ENCODE data around the gene SDHAF1.

The SDHAF1 gene

GRCh38 chr19:36014012-36014924 lies 19.3 kb downstream of the SDHAF1 start, which contains the start of gene ALKBH6:
Gene ALKBH6, minus strand, starts transcription at chr19:36014213. Its CDS starts 816 bp downstream, at chr19:36013397.
- Histone ChIP-seq H4K20me1 (no peaks in the 10 kb centered on the region), H3K36me3 (peaks cover 22% of the 10 kb centered on the region; the same call in 1 of the 2 replicates), H3K9ac (peak within 1 kb of the TSS; percentile 88), H3K4me1 (peaks cover 20% of the 10 kb centered on the region), H3K27me3 (peaks cover 3% of the 10 kb centered on the region; the same call in 1 of the 2 replicates), H3K9me3 (no peaks in the 10 kb centered on the region), H3K27ac (peak within 1 kb of the TSS; percentile 76), H3K4me3 (peak within 1 kb of the TSS; percentile 82), H3K4me2 (peak within 1 kb of the TSS; percentile 99)
- no peak for TF ChIP-seq Cebpa-rat (IDR thresholded peaks at IDR 0.05)

DNA sequence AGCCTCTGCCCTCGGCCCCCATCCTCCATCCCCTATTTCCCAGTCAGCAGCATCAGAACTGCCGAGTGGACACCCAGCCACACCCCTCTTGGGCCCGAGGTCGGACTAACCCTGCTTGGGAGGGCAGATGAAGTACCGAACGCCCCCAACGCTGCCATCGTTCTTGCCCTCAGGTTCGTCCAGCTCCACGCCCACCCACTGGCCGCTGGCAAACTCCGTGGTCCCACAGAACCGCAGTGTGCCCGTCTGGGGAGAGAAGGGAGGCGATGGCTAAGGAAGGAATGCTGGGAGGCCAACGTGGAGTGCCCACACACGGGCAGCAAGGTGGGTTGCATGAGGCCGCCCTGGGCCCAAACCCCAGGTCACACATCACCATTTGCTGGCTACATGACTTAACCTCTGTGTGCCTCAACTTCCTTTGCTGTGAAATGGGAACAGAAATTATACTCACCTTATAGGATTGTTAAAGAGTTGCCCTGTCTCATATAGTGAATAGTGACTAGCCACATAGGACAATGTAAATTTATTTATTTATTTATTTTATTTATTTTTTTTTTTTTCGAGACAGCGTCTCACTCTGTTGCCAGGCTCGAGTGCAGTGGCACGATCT lies 24.2 kb downstream of the SDHAF1 start:
- H3K9ac ChIP-seq = no peak overlapping the region
- TF ChIP-seq Cebpa-rat (IDR thresholded peaks at IDR 0.05) = no peak
- H3K9me3 ChIP-seq = no peaks in the 10 kb centered on the region
- H3K4me2 ChIP-seq = no peak overlapping the region
- peaks cover 10% of the 10 kb centered on the region for H3K4me1 ChIP-seq
- no peak overlapping the region for H3K4me3 ChIP-seq
- peaks cover 56% of the 10 kb centered on the region for H3K36me3 ChIP-seq
- H4K20me1 ChIP-seq = no peaks in the 10 kb centered on the region
- H3K27me3 ChIP-seq = no peaks in the 10 kb centered on the region
- no peak overlapping the region for H3K27ac ChIP-seq

- Histone ChIP-seq H3K4me3 (no peak overlapping the region), H3K9me3 (no peaks in the 10 kb centered on the region), H3K36me3 (peaks cover 58% of the 10 kb centered on the region), H4K20me1 (no peaks in the 10 kb centered on the region), H3K9ac (no peak overlapping the region), H3K27me3 (no peaks in the 10 kb centered on the region), H3K4me1 (no peaks in the 10 kb centered on the region), H3K4me2 (no peak overlapping the region), H3K27ac (no peak overlapping the region)
- TF ChIP-seq Cebpa-rat (IDR thresholded peaks at IDR 0.05) = no peak
These were observed 28.4 kb downstream of the SDHAF1 start for GRCh38 chr19:36023432-36023831.

GRCh38 chr19:36025541-36025940 lies 30.6 kb downstream of the SDHAF1 start:
- Histone ChIP-seq H3K27me3 (no peaks in the 10 kb centered on the region), H3K36me3 (peaks cover 56% of the 10 kb centered on the region), H3K4me1 (no peaks in the 10 kb centered on the region), H3K9ac (no peak overlapping the region), H3K4me3 (no peak overlapping the region), H4K20me1 (no peaks in the 10 kb centered on the region), H3K27ac (no peak overlapping the region), H3K9me3 (no peaks in the 10 kb centered on the region), H3K4me2 (no peak overlapping the region)
- no peak for TF ChIP-seq Cebpa-rat (IDR thresholded peaks at IDR 0.05)

DNA sequence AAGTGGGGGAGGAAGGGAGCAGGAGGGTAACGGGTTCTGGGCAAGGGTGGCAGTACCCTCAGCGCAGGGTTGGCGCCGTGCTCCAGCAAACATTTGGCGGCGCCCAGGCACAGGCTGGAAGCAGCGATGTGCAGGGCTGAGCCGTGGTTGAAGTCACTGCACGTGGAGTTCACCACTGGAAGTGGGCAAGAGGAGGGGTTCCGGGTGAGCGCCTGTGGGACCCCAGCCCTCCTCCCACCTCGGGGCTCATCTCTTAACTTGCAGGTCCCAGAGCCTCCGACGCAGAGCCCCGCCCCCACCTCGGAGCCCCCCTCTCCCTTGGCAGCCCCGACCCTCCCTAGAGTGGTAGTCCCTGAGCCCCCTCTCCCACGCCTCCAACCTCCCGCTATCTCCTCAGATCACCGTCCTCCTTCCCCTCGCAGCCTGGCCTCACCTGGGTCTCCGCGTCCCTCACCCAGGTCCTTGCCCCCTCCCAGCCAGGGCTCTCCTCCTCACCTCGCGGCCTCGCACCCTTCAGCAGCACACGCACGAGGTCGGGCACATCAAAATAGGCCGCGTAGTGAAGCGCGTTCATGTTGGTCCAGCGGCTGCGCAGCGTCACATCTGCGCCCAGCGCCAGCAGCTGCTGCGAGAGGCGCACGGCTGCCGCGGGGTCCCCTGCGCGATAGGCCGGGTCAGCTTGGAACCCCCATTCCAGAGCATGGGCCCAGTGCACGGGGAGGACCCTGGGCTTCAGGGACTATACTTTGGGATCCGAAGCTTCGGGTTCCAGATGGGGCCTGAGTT lies 31.3 kb downstream of the SDHAF1 start:
- no peaks in the 10 kb centered on the region for H4K20me1 ChIP-seq
- H3K4me2 ChIP-seq = no peak overlapping the region
- H3K27me3 ChIP-seq = no peaks in the 10 kb centered on the region
- peaks cover 49% of the 10 kb centered on the region for H3K36me3 ChIP-seq
- H3K4me3 ChIP-seq = no peak overlapping the region
- no peak for TF ChIP-seq Cebpa-rat (IDR thresholded peaks at IDR 0.05)
- no peak overlapping the region for H3K27ac ChIP-seq
- no peaks in the 10 kb centered on the region for H3K9me3 ChIP-seq
- H3K9ac ChIP-seq = no peak overlapping the region
- no peaks in the 10 kb centered on the region for H3K4me1 ChIP-seq

DNA sequence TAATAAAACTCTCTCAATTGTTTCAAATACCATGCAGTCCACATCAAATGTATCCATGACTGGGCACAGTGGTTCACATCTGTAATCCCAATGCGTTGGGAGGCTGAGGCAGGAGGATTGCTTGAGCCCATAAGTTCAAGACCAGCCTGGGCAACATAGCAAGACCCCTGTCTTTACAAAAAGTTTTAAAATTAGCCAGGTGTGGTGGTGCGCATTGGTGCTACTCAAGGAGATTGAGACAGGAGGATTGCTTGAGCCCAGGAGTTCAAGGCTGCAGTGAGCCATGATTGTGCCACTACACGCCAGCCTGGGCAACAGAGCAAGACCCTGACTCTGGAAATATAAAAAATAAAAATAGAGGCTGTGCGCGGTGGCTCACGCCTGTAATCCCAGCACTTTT lies 32.7 kb downstream of the SDHAF1 start:
- no peak overlapping the region for H3K9ac ChIP-seq
- no peak overlapping the region for H3K4me3 ChIP-seq
- H3K4me1 ChIP-seq = peaks cover under 1% of the 10 kb centered on the region; the same call in 1 of the 2 replicates
- peaks cover 36% of the 10 kb centered on the region for H3K36me3 ChIP-seq
- TF ChIP-seq Cebpa-rat (IDR thresholded peaks at IDR 0.05) = no peak
- no peaks in the 10 kb centered on the region for H3K9me3 ChIP-seq
- H3K27me3 ChIP-seq = no peaks in the 10 kb centered on the region
- H3K27ac ChIP-seq = no peak overlapping the region
- H4K20me1 ChIP-seq = no peaks in the 10 kb centered on the region
- no peak overlapping the region for H3K4me2 ChIP-seq

DNA sequence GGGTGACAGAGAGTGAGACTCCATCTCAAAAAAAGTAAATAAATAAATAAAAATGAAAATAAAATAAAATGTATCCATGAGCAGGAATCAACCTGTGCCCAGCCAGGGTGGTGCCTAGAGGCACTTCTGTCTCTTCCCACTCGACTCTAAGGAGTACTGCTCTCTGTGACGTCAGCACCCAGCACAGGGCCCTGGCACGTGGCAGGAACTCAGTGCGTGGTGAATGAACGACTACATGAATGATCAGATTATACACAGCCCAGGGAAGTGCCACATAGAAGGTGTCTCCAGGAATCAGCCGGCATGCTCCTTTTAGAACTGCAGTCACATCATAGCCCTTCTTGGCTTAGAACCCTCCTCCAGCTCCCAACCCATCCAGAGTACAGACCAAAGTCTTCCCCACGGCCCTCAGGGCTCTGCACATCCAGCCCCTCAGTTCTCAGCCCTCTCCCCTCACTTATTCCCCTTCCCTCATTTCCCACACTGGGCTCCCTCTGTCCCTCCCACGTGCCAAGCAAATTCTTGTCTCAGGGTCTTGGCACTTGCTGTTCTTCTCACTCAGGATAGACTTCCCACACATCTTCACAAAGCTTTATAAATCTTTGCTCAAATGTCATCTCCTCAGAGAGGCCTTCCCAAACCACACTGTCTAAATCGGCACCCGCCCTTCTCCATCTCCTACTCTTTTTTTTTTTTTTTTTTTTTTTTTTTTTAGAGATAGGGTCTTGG lies 33.5 kb downstream of the SDHAF1 start:
- no peak overlapping the region for H3K4me3 ChIP-seq
- H4K20me1 ChIP-seq = no peaks in the 10 kb centered on the region
- H3K4me2 ChIP-seq = no peak overlapping the region
- no peak overlapping the region for H3K9ac ChIP-seq
- peaks cover 28% of the 10 kb centered on the region for H3K36me3 ChIP-seq
- H3K27ac ChIP-seq = no peak overlapping the region
- peaks cover 5% of the 10 kb centered on the region; the same call in 1 of the 2 replicates for H3K4me1 ChIP-seq
- TF ChIP-seq Cebpa-rat (IDR thresholded peaks at IDR 0.05) = no peak
- H3K27me3 ChIP-seq = no peaks in the 10 kb centered on the region
- no peaks in the 10 kb centered on the region for H3K9me3 ChIP-seq

GRCh38 chr19:36030264-36031148 lies 35.5 kb downstream of the SDHAF1 start:
- Histone ChIP-seq H3K27ac (no peak overlapping the region), H3K9ac (no peak overlapping the region), H4K20me1 (no peaks in the 10 kb centered on the region), H3K4me2 (no peak overlapping the region), H3K9me3 (no peaks in the 10 kb centered on the region), H3K27me3 (no peaks in the 10 kb centered on the region), H3K36me3 (peaks cover 33% of the 10 kb centered on the region), H3K4me3 (no peak overlapping the region), H3K4me1 (peaks cover 5% of the 10 kb centered on the region; the same call in 1 of the 2 replicates)
- TF ChIP-seq Cebpa-rat (IDR thresholded peaks at IDR 0.05) = no peak

Data from BLaER1 (cell line).